ENCODE data around the gene GPHN. TPM values are rescaled to one million over a fixed set of nuclear protein-coding genes. Genes with fewer than 3 reads are reported as not detected.

Gene GPHN
- total and polyA plus RNA-seq, 2 donors (not counting 3 experiments of a cell fraction or from before 2014, with no cell fraction given) = 5.1 to 23.2 TPM

- dilution Hi-C loops (cut with MboI; ENCODE audit: extremely low pct_ligation_motif_present, low sequenced_read_pairs) (no loop called here), intact Hi-C loops (cut with micrococcal nuclease) (loop anchor here (10.0 kb wide), 1 partner anchor 1462 kb away; no protein-coding TSS in a partner anchor)
- DNase-seq (ENCODE audit: low read depth, low spot score) = peak; percentile 31
- Histone ChIP-seq H2AFZ (ENCODE audit: low read depth, low read length) (no peak overlapping the region), H3K4me1 (ENCODE audit: control insufficient read depth, extremely low read depth, insufficient read depth, low read length) (peaks cover 10% of the 10 kb centered on the region), H3K9ac (replicated peaks; ENCODE audit: extremely low read depth, insufficient read depth, low read length) (no peak overlapping the region), H3K36me3 (ENCODE audit: control insufficient read depth in 2 of 2, extremely low read depth in 1 of 2, insufficient read depth in 2 of 2, low read length in 2 of 2) (no peaks in the 10 kb centered on the region), H3K9me1 (replicated peaks; ENCODE audit: control insufficient read depth, extremely low read depth, insufficient read depth, low read length) (no peaks in the 10 kb centered on the region), H3K79me2 (ENCODE audit: control insufficient read depth, insufficient read depth, low read length) (no peaks in the 10 kb centered on the region), H4K20me1 (replicated peaks; ENCODE audit: control insufficient read depth, extremely low read depth, insufficient read depth, low read length) (no peaks in the 10 kb centered on the region), H3K4me3 (replicated peaks in 1 of 3; ENCODE audit: insufficient read depth in 1 of 3, low read depth in 1 of 3, low read length in 3 of 3) (no peak overlapping the region), H3K9me3 (replicated peaks; ENCODE audit: control insufficient read depth, insufficient read depth, low read length) (no peaks in the 10 kb centered on the region), H3K27me3 (ENCODE audit: control insufficient read depth in 2 of 2, insufficient read depth in 2 of 2, low read length in 2 of 2) (no peaks in the 10 kb centered on the region), H3K4me2 (ENCODE audit: insufficient read depth, low read length) (no peak overlapping the region), H3K27ac (ENCODE audit: insufficient read depth, low read depth, low read length) (no peak overlapping the region)
- peak; percentile 49 for FAIRE-seq
- CTCF ChIA-PET = interaction anchor here (0.6 to 2.3 kb wide), 3 partner anchors 9 to 99 kb away, joined by 3 to 10 read pairs (median 3); no protein-coding TSS in a partner anchor
- POLR2A ChIA-PET = no interaction called here
- TF ChIP-seq FOS (IDR thresholded peaks at IDR 0.05; ENCODE audit: borderline replicate concordance, insufficient read depth, low read length) (peak; percentile 75), CTCF (IDR thresholded peaks at IDR 0.05; ENCODE audit: extremely low read depth in 1 of 2, insufficient read depth in 1 of 2, low read depth in 1 of 2, low read length in 2 of 2) (no peak), JUN (IDR thresholded peaks at IDR 0.05; ENCODE audit: borderline replicate concordance, insufficient read depth, insufficient read length, low read depth) (peak; percentile 72), EZH2 (IDR thresholded peaks at IDR 0.05; ENCODE audit: borderline replicate concordance, low read depth, low read length, severe bottlenecking) (no peak)
- no TSS peak for BruUV-seq (replicated peaks)
These were observed 679.0 kb downstream of the GPHN start for GRCh38 chr14:67186789-67187584.
